ENCODE measurements around the gene SLC4A4.

Gene SLC4A4

GRCh38 chr4:71417150-71417549 is 78.3 kb downstream of the SLC4A4 start:
- DNase-seq: no peak

GRCh38 chr4:71426381-71427042 is 87.7 kb downstream of the SLC4A4 start:
- no peak for DNase-seq

GRCh38 chr4:71429106-71429505 is 90.3 kb downstream of the SLC4A4 start:
- DNase-seq: no peak

GRCh38 chr4:71429962-71430361 is 91.1 kb downstream of the SLC4A4 start:
- no peak for DNase-seq

- DNase-seq: no peak
Observed at GRCh38 chr4:71430609-71431008, 91.8 kb downstream of the SLC4A4 start.

- no peak for DNase-seq
Observed at GRCh38 chr4:71440612-71441011, 101.8 kb downstream of the SLC4A4 start.

- DNase-seq: no peak
Observed at GRCh38 chr4:71441186-71442169, 102.7 kb downstream of the SLC4A4 start.

GRCh38 chr4:71442336-71442735 is 103.5 kb downstream of the SLC4A4 start:
- no peak for DNase-seq

- DNase-seq: no peak
Observed at GRCh38 chr4:71444395-71444794, 105.6 kb downstream of the SLC4A4 start.

- no peak for DNase-seq
Observed at GRCh38 chr4:71445811-71446210, 107.0 kb downstream of the SLC4A4 start.

GRCh38 chr4:71446479-71447081 is 107.8 kb downstream of the SLC4A4 start:
- no peak for DNase-seq

GRCh38 chr4:71449040-71449439 is 110.2 kb downstream of the SLC4A4 start:
- no peak for DNase-seq

- DNase-seq: no peak
Observed at GRCh38 chr4:71449878-71450277, 111.1 kb downstream of the SLC4A4 start.

GRCh38 chr4:71453531-71453930 is 114.7 kb downstream of the SLC4A4 start:
- no peak for DNase-seq

- DNase-seq: no peak
Observed at GRCh38 chr4:71456841-71457240, 118.0 kb downstream of the SLC4A4 start.

GRCh38 chr4:71460371-71460770 is 121.6 kb downstream of the SLC4A4 start:
- DNase-seq: no peak

- no peak for DNase-seq
Observed at GRCh38 chr4:71461422-71461821, 122.6 kb downstream of the SLC4A4 start.

- no peak for DNase-seq
Observed at GRCh38 chr4:71466775-71467174, 128.0 kb downstream of the SLC4A4 start.

- DNase-seq: no peak
Observed at GRCh38 chr4:71468116-71468710, 129.4 kb downstream of the SLC4A4 start.

- DNase-seq: no peak
Observed at GRCh38 chr4:71469541-71469940, 130.7 kb downstream of the SLC4A4 start.

GRCh38 chr4:71470524-71470923 is 131.7 kb downstream of the SLC4A4 start:
- DNase-seq: no peak

GRCh38 chr4:71472946-71473345 is 134.1 kb downstream of the SLC4A4 start:
- DNase-seq: no peak

GRCh38 chr4:71473541-71474240 is 134.9 kb downstream of the SLC4A4 start:
- no peak for DNase-seq
